ENCODE data around the gene ISG15. TPM values are rescaled to one million over a fixed set of nuclear protein-coding genes. Genes with fewer than 3 reads are reported as not detected.

Gene ISG15
- total and polyA plus RNA-seq, 9 of the 15 experiments (the other 6 are each of a cell fraction or from before 2014, with no cell fraction given) = 0.40 to 58.3 (median 12.2) TPM

- TF ChIP-seq, protein P1, sequence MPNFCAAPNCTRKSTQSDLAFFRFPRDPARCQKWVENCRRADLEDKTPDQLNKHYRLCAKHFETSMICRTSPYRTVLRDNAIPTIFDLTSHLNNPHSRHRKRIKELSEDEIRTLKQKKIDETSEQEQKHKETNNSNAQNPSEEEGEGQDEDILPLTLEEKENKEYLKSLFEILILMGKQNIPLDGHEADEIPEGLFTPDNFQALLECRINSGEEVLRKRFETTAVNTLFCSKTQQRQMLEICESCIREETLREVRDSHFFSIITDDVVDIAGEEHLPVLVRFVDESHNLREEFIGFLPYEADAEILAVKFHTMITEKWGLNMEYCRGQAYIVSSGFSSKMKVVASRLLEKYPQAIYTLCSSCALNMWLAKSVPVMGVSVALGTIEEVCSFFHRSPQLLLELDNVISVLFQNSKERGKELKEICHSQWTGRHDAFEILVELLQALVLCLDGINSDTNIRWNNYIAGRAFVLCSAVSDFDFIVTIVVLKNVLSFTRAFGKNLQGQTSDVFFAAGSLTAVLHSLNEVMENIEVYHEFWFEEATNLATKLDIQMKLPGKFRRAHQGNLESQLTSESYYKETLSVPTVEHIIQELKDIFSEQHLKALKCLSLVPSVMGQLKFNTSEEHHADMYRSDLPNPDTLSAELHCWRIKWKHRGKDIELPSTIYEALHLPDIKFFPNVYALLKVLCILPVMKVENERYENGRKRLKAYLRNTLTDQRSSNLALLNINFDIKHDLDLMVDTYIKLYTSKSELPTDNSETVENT (CRISPR knock-in tag; IDR thresholded peaks at IDR 0.05) = peak; percentile 90
- TF ChIP-seq TARDBP (IDR thresholded peaks at IDR 0.05) (no peak), PHF8 (IDR thresholded peaks at IDR 0.05; ENCODE audit: borderline replicate concordance, low read length) (0 out of 2 replicates have a peak, but pooled peaks have one; percentile 15), JUND (IDR thresholded peaks at IDR 0.05; ENCODE audit: borderline replicate concordance, low read depth, low read length) (peak; percentile 52), JUND (tag; IDR thresholded peaks at IDR 0.05; ENCODE audit: borderline replicate concordance, low read depth, low read length) (no peak; the same call in 2 of the 3 replicates), CHD1 (IDR thresholded peaks at IDR 0.05; ENCODE audit: low read length) (no peak), TEAD2 (tag; IDR thresholded peaks at IDR 0.05) (no peak), THAP7 (CRISPR knock-in tag; IDR thresholded peaks at IDR 0.05) (0 out of 2 replicates have a peak, but pooled peaks have one; percentile 18), YY1 (IDR thresholded peaks at IDR 0.05; ENCODE audit: borderline replicate concordance in 1 of 3, control insufficient read depth in 1 of 3, extremely low read depth in 1 of 3, insufficient read depth in 3 of 3, insufficient read length in 1 of 3, insufficient replicate concordance in 2 of 3, low read depth in 1 of 3, low read length in 2 of 3) (peak in 1 of 3 experiments; percentile 57), MAZ (CRISPR knock-in tag; conservative IDR thresholded peaks at IDR 0.05 in 1 of 2, IDR thresholded peaks at IDR 0.05 in 1 of 2) (peak; percentile 8 to 86; a peak in 2 of 4 replicates), ETV1 (tag; conservative IDR thresholded peaks at IDR 0.05; ENCODE audit: low read depth) (no peak), HNRNPUL1 (IDR thresholded peaks at IDR 0.05; ENCODE audit: low read length) (no peak), SIN3A (IDR thresholded peaks at IDR 0.05; ENCODE audit: borderline replicate concordance in 2 of 2, control insufficient read depth in 1 of 2, low read depth in 2 of 2, low read length in 2 of 2) (peak in 1 of 2 experiments; percentile 8; a peak in 1 of 4 replicates), KLF16 (IDR thresholded peaks at IDR 0.05) (no peak), ZSCAN29 (IDR thresholded peaks at IDR 0.05) (peak; percentile 89; the same call in 1 of the 2 replicates), TBP (optimal IDR thresholded peaks at IDR 0.05; ENCODE audit: low read depth, low read length) (peak; percentile 87), KDM2B (CRISPR knock-in tag; IDR thresholded peaks at IDR 0.05) (peak; percentile 79; the same call in 1 of the 2 replicates), MTF1 (CRISPR knock-in tag; IDR thresholded peaks at IDR 0.05; ENCODE audit: borderline replicate concordance) (no peak), ZNF583 (CRISPR knock-in tag; IDR thresholded peaks at IDR 0.05) (peak; percentile 11; the same call in 1 of the 2 replicates), MEIS2 (IDR thresholded peaks at IDR 0.05; ENCODE audit: partially characterized antibody) (peak; percentile 80), FOSL1 (tag; conservative IDR thresholded peaks at IDR 0.05) (no peak), TEAD1 (CRISPR knock-in tag; IDR thresholded peaks at IDR 0.05) (peak in 1 of 2 experiments; percentile 91; a peak in 2 of 4 replicates), ZNF436 (CRISPR knock-in tag; IDR thresholded peaks at IDR 0.05) (peak; percentile 68)
- TF ChIP-seq, protein P2, sequence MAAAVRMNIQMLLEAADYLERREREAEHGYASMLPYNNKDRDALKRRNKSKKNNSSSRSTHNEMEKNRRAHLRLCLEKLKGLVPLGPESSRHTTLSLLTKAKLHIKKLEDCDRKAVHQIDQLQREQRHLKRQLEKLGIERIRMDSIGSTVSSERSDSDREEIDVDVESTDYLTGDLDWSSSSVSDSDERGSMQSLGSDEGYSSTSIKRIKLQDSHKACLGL (CRISPR knock-in tag; IDR thresholded peaks at IDR 0.05; ENCODE audit: borderline replicate concordance, poor library complexity, severe bottlenecking) = no peak
Observed at GRCh38 chr1:999725-1000356, 13.5 kb upstream of the ISG15 start, which contains the start of gene HES4 (continued).
